HCT116 (cell line): ENCODE measurements around the gene DSPP. TPM values are rescaled to one million over a fixed set of nuclear protein-coding genes. Genes with fewer than 3 reads are reported as not detected.

Experiments
- ATAC-seq: fragments of 200-7000 bp; cut with Tn5 transposase; 2 replicates; pipeline ENCODE4 v1.9.1; 2020; ENCODE audit warnings: mild to moderate bottlenecking, moderate library complexity
- BruUV-seq: library from RNA; stranded (reverse); fragments of 400-500 nt; replicated peaks from 2 replicates; lab custom pipeline; 2021; lab: Mats Ljungman, UMichigan
- CTCF ChIA-PET: fragments of 300-600 bp; sonication (Branson Sonifier 250); formaldehyde crosslinking; loops from one replicate; lab custom pipeline; 2021; ENCODE audit warnings: antibody characterized with exemption; lab: Charles Lee
- POLR2A ChIA-PET: fragments of 300-600, 350-600 bp; sonication (Branson Sonifier 250); formaldehyde crosslinking; loops from one replicate; lab custom pipeline; 2021; ENCODE audit warnings: antibody characterized with exemption; lab: Charles Lee
- RAD21 ChIA-PET, 2 experiments: fragments of 300-600 bp; sonication (Branson Sonifier 250); formaldehyde crosslinking; loops; one replicate each; lab custom pipeline; 2023; ENCODE audit warnings: low total read pairs in 2 of 2; ENCODE audit not compliant: uncharacterized antibody in 2 of 2, unreplicated experiment in 2 of 2, low non-redundant PET in 1 of 2; lab: Charles Lee
- DNase-seq: peaks from one replicate; pipeline ENCODE4 v3.0.0-alpha.2; 2010; ENCODE audit warnings: low read depth, low spot score
- H2AFZ ChIP-seq: fragments of 200-600 bp; shearing (Covaris generic), sonication (generic); 2 replicates; pipeline ENCODE4 v1.6.1; 2017; ENCODE audit warnings: low read depth, mixed run types, mixed read lengths, antibody characterized with exemption, low read length; ENCODE audit not compliant: poor library complexity, severe bottlenecking
- H3K27ac ChIP-seq: 2 replicates; pipeline ENCODE4 v1.5.1; 2012; ENCODE audit warnings: low read depth, low read length
- H3K27me3 ChIP-seq: fragments of 200-600 bp; sonication (generic); 2 replicates; pipeline ENCODE4 v1.6.1; 2016; ENCODE audit warnings: mixed run types, low read length, mixed read lengths; ENCODE audit not compliant: insufficient read depth
- H3K36me3 ChIP-seq, 2 experiments: fragments of 200-500 bp in 1 of 2; fragments of 200-600 bp in 1 of 2; sonication (Bioruptor generic) in 1 of 2; sonication (generic) in 1 of 2; 2 replicates each; pipeline versions ENCODE4 v1.5.1 to v1.6.1; 2014 to 2016; ENCODE audit warnings: low read length in 2 of 2, inconsistent platforms in 1 of 2, mixed read lengths in 1 of 2, mixed run types in 1 of 2; ENCODE audit not compliant: insufficient read depth in 2 of 2, control insufficient read depth in 1 of 2
- H3K4me1 ChIP-seq, 2 experiments: fragments of 200-600 bp in 1 of 2; sonication (generic) in 1 of 2; 2 replicates each; pipeline versions ENCODE4 v1.5.1 to v1.6.1; 2012 to 2017; ENCODE audit warnings: low read length in 2 of 2, inconsistent platforms in 1 of 2, mild to moderate bottlenecking in 1 of 2, mixed read lengths in 1 of 2, mixed run types in 1 of 2, moderate library complexity in 1 of 2; ENCODE audit not compliant: insufficient read depth in 2 of 2, control insufficient read depth in 1 of 2
- H3K4me2 ChIP-seq: fragments of 200-600 bp; sonication (generic); 2 replicates; pipeline ENCODE4 v1.6.1; 2017; ENCODE audit warnings: mixed run types, low read length, mixed read lengths
- H3K4me3 ChIP-seq, 2 experiments: fragments of 200-600 bp in 1 of 2; sonication (generic) in 1 of 2; replicated peaks in 1 of 2; 2 replicates each; pipeline ENCODE4 v1.5.1; 2011 to 2016; ENCODE audit warnings: low read length in 2 of 2, control low read depth in 1 of 2, low read depth in 1 of 2, mild to moderate bottlenecking in 1 of 2, mixed read lengths in 1 of 2, mixed run types in 1 of 2
- H3K79me2 ChIP-seq: fragments of 200-600 bp; sonication (generic); 2 replicates; pipeline ENCODE4 v1.6.1; 2017; ENCODE audit warnings: mild to moderate bottlenecking, mixed run types, low read length, moderate library complexity, mixed read lengths; ENCODE audit not compliant: insufficient read depth
- H3K9ac ChIP-seq: fragments of 200-600 bp; sonication (generic); 2 replicates; pipeline ENCODE4 v1.6.1; 2016; ENCODE audit warnings: low read length, mixed read lengths
- H3K9me2 ChIP-seq: fragments of 200-600 bp; sonication (generic), shearing (Covaris generic); 2 replicates; pipeline ENCODE4 v1.6.1; 2017; ENCODE audit warnings: mixed run types, mild to moderate bottlenecking, moderate library complexity; ENCODE audit not compliant: insufficient read depth
- H3K9me3 ChIP-seq, 2 experiments: fragments of 200-500 bp in 1 of 2; fragments of 200-600 bp in 1 of 2; sonication (Bioruptor generic) in 1 of 2; sonication (generic) in 1 of 2; 2 replicates each; pipeline ENCODE4 v1.6.1; 2014 to 2017; ENCODE audit warnings: low read length in 2 of 2, mixed read lengths in 2 of 2, inconsistent platforms in 1 of 2, low read depth in 1 of 2, mild to moderate bottlenecking in 1 of 2, mixed run types in 1 of 2, moderate library complexity in 1 of 2; ENCODE audit not compliant: control insufficient read depth in 1 of 2, insufficient read depth in 1 of 2
- H4K20me1 ChIP-seq: fragments of 200-600 bp; sonication (generic), shearing (Covaris generic); 2 replicates; pipeline ENCODE4 v1.6.1; 2017; ENCODE audit warnings: mixed run types, mild to moderate bottlenecking, moderate library complexity; ENCODE audit not compliant: insufficient read depth
- ATF3 ChIP-seq: IDR thresholded peaks from 2 replicates; pipeline ENCODE4 v1.6.1; 2012
- CTCF ChIP-seq, 3 experiments: fragments of 200-600 bp in 1 of 3; sonication (generic) in 1 of 3; IDR thresholded peaks in 2 of 3; conservative IDR thresholded peaks in 1 of 3; 2 replicates each; pipeline ENCODE4 v1.5.1; 2012 to 2017; ENCODE audit warnings: low read depth in 2 of 3, low read length in 2 of 3, antibody characterized with exemption in 1 of 3, borderline replicate concordance in 1 of 3, control low read depth in 1 of 3, mild to moderate bottlenecking in 1 of 3, mixed read lengths in 1 of 3, mixed run types in 1 of 3, moderate library complexity in 1 of 3; ENCODE audit not compliant: insufficient read depth in 1 of 3
- EGR1 ChIP-seq: IDR thresholded peaks from 2 replicates; pipeline ENCODE4 v1.6.1; 2012; ENCODE audit warnings: low read depth
- EZH2 ChIP-seq: fragments of 200-600 bp; sonication (generic); IDR thresholded peaks from 2 replicates; pipeline ENCODE4 v1.6.1; 2017; ENCODE audit warnings: antibody characterized with exemption, mixed run types
- EZH2phosphoT487 ChIP-seq: fragments of 200-600 bp; IDR thresholded peaks from 2 replicates; pipeline ENCODE4 v1.6.1; 2018; ENCODE audit warnings: antibody characterized with exemption, borderline replicate concordance
- FOSL1 ChIP-seq: IDR thresholded peaks from 2 replicates; pipeline ENCODE4 v1.6.1; 2012; ENCODE audit warnings: low read depth
- POLR2A ChIP-seq: IDR thresholded peaks from 2 replicates; pipeline ENCODE4 v1.7.0; 2011; ENCODE audit warnings: borderline replicate concordance; ENCODE audit not compliant: insufficient read depth, insufficient read length; ENCODE audit errors: extremely low read depth
- POLR2AphosphoS5 ChIP-seq: IDR thresholded peaks from 2 replicates; pipeline ENCODE4 v1.6.1; 2011; ENCODE audit warnings: mild to moderate bottlenecking, low read depth, low read length, moderate library complexity
- RAD21 ChIP-seq: IDR thresholded peaks from 2 replicates; pipeline ENCODE4 v1.6.1; 2012; ENCODE audit warnings: low read depth, mild to moderate bottlenecking
- SRF ChIP-seq: IDR thresholded peaks from 2 replicates; pipeline ENCODE4 v1.6.1; 2012; ENCODE audit warnings: low read depth
- TCF7L2 ChIP-seq: IDR thresholded peaks from 2 replicates; pipeline ENCODE4 v1.7.0; 2011; ENCODE audit warnings: borderline replicate concordance, inconsistent platforms; ENCODE audit not compliant: insufficient read depth, insufficient read length; ENCODE audit errors: extremely low read depth
- ZBTB33 ChIP-seq: IDR thresholded peaks from 2 replicates; pipeline ENCODE4 v1.6.1; 2011; ENCODE audit warnings: mild to moderate bottlenecking, low read length, moderate library complexity; ENCODE audit not compliant: insufficient replicate concordance; ENCODE audit errors: extremely low read depth
- ZFX ChIP-seq: fragments of 450-650 bp; IDR thresholded peaks from 2 replicates; pipeline ENCODE4 v1.6.1; 2017
- intact Hi-C: fragments of 100-400 bp; cut with micrococcal nuclease; formaldehyde crosslinking; loops from 2 replicates; pipeline ENCODE4 v1.10.0; 2022
- total RNA-seq: library from RNA; stranded (reverse); gene quantifications from one replicate; pipeline ENCODE4 v1.2.1, GENCODE V29; 2021; ENCODE audit not compliant: unreplicated experiment

DSPP gene
- total RNA-seq, 1 experiment from 2014 or later, result not detected

DNA sequence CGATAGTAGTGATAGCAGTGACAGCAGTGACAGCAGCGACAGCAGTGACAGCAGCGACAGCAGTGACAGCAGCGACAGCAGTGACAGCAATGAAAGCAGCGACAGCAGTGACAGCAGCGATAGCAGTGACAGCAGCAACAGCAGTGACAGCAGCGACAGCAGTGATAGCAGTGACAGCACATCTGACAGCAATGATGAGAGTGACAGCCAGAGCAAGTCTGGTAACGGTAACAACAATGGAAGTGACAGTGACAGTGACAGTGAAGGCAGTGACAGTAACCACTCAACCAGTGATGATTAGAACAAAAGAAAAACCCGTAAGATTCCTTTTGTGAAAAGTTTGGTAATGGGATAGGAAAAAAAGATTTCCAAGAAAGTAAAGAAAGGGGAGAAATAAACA, 7.9 kb downstream of the DSPP start:
- Histone ChIP-seq H2AFZ (no peak overlapping the region), H3K4me2 (no peak overlapping the region), H3K9me3 (no peaks in the 10 kb centered on the region), H3K9ac (no peak overlapping the region), H3K9me2 (no peaks in the 10 kb centered on the region), H3K79me2 (no peaks in the 10 kb centered on the region), H3K27ac (no peak overlapping the region), H3K4me1 (no peaks in the 10 kb centered on the region), H3K27me3 (peaks cover 39% of the 10 kb centered on the region), H3K4me3 (no peak overlapping the region), H4K20me1 (no peaks in the 10 kb centered on the region), H3K36me3 (no peaks in the 10 kb centered on the region)
- RAD21 ChIA-PET, result no interaction called here
- ATAC-seq (no peak), DNase-seq (no peak)
- POLR2A ChIA-PET, result no interaction called here
- CTCF ChIA-PET, result no interaction called here
- intact Hi-C loops, result no loop called here
- TF ChIP-seq EGR1 (no peak), FOSL1 (no peak), SRF (no peak), TCF7L2 (no peak), EZH2 (no peak), CTCF (IDR thresholded peaks at IDR 0.05 in 2 of 3, conservative IDR thresholded peaks at IDR 0.05 in 1 of 3; ENCODE audit: borderline replicate concordance in 1 of 3, insufficient read depth in 1 of 3, low read depth in 2 of 3, low read length in 2 of 3) (no peak), POLR2A (no peak), RAD21 (no peak), ATF3 (no peak)
- no TSS peak for BruUV-seq

DNA sequence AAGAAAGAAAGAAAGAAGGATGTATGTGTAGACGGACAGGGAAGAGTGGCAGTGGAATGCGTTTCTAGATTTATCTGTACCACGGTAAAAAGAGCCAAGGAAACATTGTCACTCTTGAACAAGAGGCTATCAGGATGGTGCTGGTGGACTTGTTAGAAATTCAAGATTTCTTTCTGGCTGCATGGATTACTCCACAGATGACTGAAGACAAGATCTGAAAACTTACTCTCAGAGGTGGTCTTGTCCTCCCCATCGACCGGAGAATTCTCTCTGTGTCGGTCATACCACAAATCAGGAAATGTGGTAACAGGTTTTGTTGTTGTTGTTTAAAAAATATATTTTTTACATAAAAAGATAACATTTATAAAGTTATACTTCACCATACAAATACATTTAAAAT, 11.8 kb downstream of the DSPP start:
- no peak overlapping the region for H3K4me2 ChIP-seq
- intact Hi-C loops, result no loop called here
- H3K4me3 ChIP-seq, result no peak overlapping the region
- POLR2A ChIA-PET, result no interaction called here
- TF ChIP-seq ZBTB33 (no peak), SRF (no peak), ZFX (no peak), EZH2phosphoT487 (no peak), POLR2AphosphoS5 (no peak)
- H3K27me3 ChIP-seq, result peaks cover 42% of the 10 kb centered on the region
- ATAC-seq (no peak), DNase-seq (no peak)
- no peaks in the 10 kb centered on the region for H3K9me3 ChIP-seq
- no peaks in the 10 kb centered on the region for H3K79me2 ChIP-seq
- H3K9ac ChIP-seq, result no peak overlapping the region
- H3K9me2 ChIP-seq, result no peaks in the 10 kb centered on the region
- no peak overlapping the region for H3K27ac ChIP-seq
- no peak overlapping the region for H2AFZ ChIP-seq
- H3K4me1 ChIP-seq, result no peaks in the 10 kb centered on the region
- no peaks in the 10 kb centered on the region for H4K20me1 ChIP-seq
- CTCF ChIA-PET, result no interaction called here
- no TSS peak for BruUV-seq
- RAD21 ChIA-PET, result no interaction called here
- no peaks in the 10 kb centered on the region for H3K36me3 ChIP-seq
